CD4-positive, alpha-beta T cell treated with Interleukin-2 at 100 ng/mL for 4 hours (primary cell): ENCODE data around the gene KCNJ18.
"Not testable (repeated sequence)": the region's sequence is repeated elsewhere in the genome, so short reads cannot be mapped to it uniquely, and the experiment has no call there.

Experiments used
- DNase-seq: peaks from one replicate; pipeline ENCODE4 v3.0.0-alpha.2; 2020; ENCODE audit warnings: low spot score

KCNJ18 gene

GRCh38 chr17:21685061-21685795 lies 7.1 kb upstream of the KCNJ18 start:
- DNase-seq, result not testable (repeated sequence)

DNA sequence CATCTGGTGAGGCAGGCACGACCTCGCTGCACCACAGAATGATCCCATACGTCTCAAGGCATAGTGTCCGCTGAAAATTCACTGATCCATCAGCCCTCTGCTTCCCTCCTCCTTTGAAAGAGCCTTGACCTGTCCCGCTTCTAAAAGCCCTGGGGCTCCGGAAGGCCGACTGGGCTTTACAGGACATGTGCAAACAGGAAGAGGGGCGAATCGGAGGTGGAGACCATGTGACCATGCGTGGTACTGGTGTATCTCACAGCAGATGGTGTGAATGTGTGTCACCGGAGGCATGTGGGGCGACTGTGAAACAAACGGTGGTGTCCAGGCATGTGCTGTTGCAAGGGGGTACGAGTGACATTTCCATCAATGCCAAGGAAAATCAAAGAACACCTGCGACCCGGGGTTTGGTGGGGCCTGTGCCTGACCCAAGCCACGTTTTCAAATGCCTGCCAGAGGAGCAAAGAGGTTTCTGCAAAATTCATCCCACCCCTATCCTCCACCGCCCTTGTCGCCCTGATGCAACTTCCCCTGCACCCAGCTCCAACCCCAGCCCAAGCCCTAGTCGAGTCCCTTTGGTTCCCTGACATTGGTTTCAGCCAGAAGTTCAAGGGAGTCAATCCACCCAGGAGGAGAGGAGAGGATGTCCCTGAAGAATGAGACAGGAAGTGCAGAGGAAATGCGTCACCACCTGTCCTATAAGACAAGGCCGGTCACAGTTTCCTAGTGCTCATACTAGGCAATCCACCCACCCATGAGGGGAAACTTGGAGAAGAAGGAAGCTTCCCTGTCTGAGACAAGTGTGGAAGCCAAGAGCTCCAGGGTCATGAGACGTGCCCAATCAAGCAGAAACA lies 5.9 kb upstream of the KCNJ18 start:
- DNase-seq, result no peak

- DNase-seq, result no peak
These were observed 5.0 kb upstream of the KCNJ18 start for GRCh38 chr17:21687136-21687953.

GRCh38 chr17:21688293-21688949 lies 3.9 kb upstream of the KCNJ18 start:
- DNase-seq, result no peak

GRCh38 chr17:21689604-21690003 lies 2.7 kb upstream of the KCNJ18 start:
- no peak for DNase-seq

GRCh38 chr17:21690811-21691210 lies 1.5 kb upstream of the KCNJ18 start:
- DNase-seq, result not testable (repeated sequence)

DNA sequence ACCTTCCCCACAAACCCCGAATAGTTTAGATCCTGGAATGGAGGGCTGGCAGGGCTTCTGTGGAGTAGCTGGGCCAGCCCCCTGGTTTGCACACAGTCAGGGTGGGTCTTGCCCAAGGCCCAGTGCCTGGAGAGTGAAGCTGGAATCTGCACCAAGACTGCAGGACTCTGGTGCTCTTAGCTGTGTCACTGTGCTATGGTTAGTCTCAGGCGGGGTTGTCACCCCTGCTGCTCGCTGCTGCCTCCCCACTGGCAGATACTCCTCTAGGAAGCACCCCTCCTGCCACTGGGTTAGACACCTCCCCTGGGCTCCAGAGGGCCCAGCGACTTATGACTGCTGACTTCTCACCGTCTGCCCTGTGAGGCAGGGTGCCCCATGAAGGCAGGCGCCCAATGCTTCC lies 842 bp upstream of the KCNJ18 start:
- not testable (repeated sequence) for DNase-seq

DNA sequence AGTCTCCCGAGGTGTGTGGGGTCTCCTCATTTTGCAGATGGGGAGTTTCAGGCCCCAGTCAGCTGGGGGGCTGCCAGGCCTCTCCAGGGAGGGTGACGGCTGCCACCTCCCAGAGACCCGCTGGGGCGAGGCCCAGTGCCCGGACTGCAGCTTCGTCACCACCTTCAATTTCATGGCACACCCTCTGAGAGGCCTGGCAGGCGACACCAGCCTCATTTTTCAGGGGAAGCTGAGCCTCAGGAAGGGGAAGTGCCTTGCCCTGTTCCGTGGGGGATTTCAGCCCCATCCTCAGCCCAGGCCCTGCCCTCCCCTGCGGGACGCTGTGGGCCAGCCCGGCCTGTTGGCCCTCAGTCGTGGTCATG lies 362 bp downstream of the KCNJ18 start:
- DNase-seq, result not testable (repeated sequence)

DNA sequence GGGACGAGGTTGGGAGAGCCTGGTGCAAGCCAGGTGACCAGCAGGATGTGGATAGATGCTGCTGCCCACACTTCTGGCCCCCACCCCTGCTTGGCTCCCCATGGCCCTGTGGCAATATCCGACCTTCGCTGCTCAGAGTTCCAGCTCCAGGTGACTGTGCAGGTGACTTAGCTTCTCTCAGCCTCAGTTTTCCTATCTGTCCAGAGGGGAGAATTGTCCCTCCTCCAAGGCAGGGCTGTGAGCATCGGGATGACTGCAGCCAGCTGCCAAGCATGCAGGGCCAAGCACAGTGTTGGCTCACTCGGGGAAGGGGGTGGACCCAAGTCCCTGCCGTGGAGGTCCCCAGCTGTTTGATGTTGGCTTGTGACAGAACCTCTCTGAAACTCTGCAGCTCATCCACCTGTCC lies 1.1 kb downstream of the KCNJ18 start:
- not testable (repeated sequence) for DNase-seq

- not testable (repeated sequence) for DNase-seq
These were observed 1.6 kb downstream of the KCNJ18 start for GRCh38 chr17:21693937-21694336.

- not testable (repeated sequence) for DNase-seq
These were observed 3.9 kb downstream of the KCNJ18 start for GRCh38 chr17:21696227-21696626.

DNA sequence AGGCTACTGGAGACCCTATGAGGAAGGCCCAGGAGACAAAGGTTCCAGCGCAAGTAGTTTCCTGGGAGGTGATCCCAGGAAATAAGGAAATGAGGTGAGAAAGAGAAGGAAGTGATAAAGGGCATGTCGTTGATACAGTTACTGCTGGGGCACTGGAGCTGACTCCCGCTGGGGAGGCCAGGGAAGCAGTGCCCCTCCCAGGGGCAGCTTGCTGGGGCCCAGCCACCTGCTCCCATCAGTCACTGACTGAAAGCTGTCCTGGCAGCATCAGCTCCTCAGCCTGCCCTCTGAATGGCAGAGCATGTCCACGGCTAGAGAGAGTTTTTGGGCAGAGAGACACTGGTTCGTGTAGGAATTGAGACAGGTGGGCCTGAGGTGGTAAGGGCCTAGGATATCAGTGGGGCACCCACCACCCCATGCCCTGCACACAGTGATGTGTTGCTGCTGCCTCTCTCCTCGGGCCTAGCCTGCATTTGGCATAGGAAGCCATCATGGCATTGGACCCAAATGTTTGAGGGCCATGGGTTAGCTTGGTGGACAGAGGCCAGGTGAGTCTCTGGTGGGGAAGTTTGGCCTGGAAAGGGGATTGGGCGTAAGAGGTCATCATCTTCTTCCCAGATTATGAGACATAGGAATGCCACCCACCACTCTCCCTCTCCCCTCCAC lies 4.7 kb downstream of the KCNJ18 start:
- not testable (repeated sequence) for DNase-seq

- DNase-seq, result not testable (repeated sequence)
These were observed 5.2 kb downstream of the KCNJ18 start for GRCh38 chr17:21697508-21697860.

DNA sequence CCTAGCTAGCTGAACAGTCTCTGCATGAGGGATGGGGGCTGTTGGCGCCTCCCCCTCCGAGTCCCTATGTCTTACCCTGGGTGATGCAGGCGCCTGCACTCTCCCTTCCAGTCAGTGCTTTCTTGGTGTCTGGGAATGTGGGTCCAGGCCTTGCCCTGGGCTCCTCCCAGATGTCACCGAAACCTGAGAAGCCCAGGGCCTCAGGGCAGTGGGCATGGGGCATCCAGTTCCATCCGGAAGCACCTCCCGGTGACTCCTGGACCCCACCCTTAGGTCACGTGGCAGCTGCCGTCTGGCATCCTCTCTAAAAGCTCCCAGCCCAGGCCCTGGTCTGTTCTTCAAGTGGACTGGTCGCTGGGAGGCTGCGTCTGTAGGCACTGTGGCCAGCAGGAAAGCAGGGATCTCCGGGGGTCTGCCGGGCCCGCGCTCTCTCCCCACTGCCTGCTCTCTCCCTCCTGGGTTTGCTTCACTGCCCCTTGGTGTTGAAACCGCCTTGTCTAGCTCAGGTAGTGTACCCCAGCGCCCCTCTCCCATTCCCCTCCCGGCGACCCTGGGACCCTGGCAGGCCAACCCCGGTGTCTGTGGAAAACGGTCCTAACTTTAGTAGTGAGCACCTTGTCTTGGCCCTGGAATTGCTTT lies 6.2 kb downstream of the KCNJ18 start:
- DNase-seq, result not testable (repeated sequence)

GRCh38 chr17:21699124-21699523 lies 6.8 kb downstream of the KCNJ18 start:
- DNase-seq, result not testable (repeated sequence)

DNA sequence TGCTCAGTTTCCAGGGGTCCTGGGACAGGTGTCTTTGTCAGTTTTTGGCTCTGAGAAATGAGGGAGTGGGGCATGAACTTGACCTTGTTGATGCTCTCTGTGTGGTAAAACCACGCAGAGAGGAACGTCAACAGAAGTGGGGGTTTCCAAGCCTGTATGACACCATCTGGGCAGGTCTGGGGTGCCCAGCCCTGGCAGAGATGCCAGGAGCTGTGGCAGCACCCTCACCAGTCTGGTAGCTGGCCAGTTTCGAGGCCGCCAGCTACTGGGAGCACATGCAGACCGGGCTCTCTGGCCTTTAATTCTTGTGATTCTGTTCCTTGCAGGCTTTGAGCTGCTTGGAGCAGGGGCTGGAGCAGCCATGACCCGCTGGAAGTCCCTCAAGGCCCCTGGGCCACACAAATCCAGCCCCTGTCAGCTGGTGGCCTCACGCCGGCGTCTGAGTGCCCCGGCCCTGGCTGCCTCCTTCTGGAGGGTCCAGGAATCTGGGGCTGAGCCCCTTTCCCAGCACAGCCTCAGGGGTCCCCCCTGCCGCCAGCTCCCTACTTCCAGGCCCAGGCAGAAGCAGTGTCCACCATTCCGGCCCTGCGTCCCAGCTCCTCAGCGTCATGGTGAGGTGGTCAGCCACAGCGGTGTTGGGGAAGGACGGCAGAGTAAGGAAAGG lies 7.4 kb downstream of the KCNJ18 start:
- DNase-seq, result not testable (repeated sequence)

- not testable (repeated sequence) for DNase-seq
These were observed 8.8 kb downstream of the KCNJ18 start for GRCh38 chr17:21701090-21701489.

DNA sequence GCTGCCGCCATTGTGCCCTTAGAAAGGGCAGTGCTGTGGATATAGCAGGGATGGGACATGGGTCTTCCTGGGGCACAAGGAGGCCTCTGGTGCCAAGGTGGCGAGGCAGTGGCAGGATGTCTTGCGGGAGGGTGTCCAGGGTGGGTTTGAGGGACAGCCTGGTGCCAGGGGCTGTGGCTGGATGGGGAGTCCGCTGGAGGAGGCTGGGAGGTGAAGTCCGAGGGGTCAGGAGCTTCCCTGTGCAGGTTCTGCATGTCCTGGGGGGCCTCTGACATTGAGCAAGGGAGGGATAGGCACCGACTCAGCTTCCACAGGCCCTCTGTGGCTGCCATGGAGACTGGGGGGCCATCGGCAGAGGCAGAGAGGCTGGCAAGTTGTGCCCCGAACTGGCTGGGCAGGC lies 9.7 kb downstream of the KCNJ18 start:
- DNase-seq, result not testable (repeated sequence)

DNA sequence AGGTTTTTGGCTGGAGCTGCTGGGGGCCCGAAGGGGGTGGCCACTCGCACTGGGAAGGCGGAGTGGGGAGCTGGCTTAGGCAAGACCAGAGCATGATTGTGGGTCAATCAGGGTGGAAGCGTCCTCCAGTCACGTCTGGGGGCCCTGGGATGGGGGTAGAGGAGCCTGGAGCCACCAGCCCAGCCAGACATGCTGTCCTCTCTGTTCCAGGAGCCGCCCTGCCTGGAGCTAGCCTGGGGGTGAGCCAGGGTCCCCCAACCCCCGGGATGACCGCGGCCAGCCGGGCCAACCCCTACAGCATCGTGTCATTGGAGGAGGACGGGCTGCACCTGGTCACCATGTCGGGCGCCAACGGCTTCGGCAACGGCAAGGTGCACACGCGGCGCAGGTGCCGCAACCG lies 10.2 kb downstream of the KCNJ18 start:
- DNase-seq, result not testable (repeated sequence)

DNA sequence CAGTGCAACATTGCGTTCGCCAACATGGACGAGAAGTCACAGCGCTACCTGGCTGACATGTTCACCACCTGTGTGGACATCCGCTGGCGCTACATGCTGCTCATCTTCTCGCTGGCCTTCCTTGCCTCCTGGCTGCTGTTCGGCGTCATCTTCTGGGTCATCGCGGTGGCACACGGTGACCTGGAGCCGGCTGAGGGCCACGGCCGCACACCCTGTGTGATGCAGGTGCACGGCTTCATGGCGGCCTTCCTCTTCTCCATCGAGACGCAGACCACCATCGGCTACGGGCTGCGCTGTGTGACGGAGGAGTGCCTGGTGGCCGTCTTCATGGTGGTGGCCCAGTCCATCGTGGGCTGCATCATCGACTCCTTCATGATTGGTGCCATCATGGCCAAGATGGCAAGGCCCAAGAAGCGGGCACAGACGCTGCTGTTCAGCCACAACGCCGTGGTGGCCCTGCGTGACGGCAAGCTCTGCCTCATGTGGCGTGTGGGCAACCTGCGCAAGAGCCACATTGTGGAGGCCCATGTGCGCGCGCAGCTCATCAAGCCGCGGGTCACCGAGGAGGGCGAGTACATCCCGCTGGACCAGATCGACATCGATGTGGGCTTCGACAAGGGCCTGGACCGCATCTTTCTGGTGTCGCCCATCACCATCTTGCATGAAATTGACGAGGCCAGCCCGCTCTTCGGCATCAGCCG lies 10.8 kb downstream of the KCNJ18 start:
- not testable (repeated sequence) for DNase-seq
